Fibroblast of mammary gland (primary cell): ENCODE results near the gene PLTP.
A peak's percentile ranks its signal among the peaks of the same experiment; 100 is the strongest.

Source experiments
- DNase-seq: peaks from one replicate; pipeline ENCODE4 v3.0.0-alpha.2; 2010; ENCODE audit warnings: low read depth
- H3K4me3 ChIP-seq: 2 replicates; pipeline ENCODE4 v1.5.1; 2011; ENCODE audit warnings: low read depth, mild to moderate bottlenecking, low read length, moderate library complexity; ENCODE audit not compliant: control insufficient read depth
- CTCF ChIP-seq: conservative IDR thresholded peaks from 2 replicates; pipeline ENCODE4 v1.5.1; 2011; ENCODE audit warnings: low read depth, low read length, inconsistent platforms; ENCODE audit not compliant: control insufficient read depth, insufficient read depth

PLTP gene

DNA sequence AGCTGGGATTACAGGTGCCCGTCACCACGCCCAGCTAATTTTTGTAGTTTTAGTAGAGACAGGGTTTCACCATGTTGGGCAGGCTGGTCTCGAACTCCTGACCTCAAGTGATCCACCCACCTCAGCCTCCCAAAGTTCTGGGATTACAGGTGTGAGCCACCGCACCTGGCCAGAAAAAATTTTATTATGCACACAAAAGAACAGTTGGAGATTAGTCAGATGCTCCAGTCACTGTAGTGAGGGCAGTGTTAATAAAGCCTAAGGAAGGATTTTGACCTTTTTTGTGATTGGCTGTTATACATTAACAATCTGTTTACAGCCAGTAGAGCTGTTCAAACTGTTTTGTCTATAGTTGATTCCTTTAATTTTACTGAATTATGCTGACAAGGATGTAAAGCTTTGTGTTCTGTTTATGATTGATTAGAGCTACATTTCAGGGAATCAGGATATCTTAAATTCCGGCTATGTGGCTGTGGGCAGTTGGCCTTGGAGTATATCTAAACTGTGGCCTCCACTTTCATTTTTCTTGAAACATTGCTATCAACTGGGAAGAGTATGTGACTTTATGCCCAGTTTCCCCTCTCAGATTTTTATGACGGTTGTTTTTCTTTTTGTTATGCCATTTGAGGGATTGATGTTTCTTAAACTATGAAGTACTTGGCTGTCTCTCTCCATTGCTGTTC lies 44.7 kb downstream of the PLTP start:
- no peak overlapping the region for H3K4me3 ChIP-seq
- no peak for DNase-seq
- TF ChIP-seq CTCF, result no peak

DNA sequence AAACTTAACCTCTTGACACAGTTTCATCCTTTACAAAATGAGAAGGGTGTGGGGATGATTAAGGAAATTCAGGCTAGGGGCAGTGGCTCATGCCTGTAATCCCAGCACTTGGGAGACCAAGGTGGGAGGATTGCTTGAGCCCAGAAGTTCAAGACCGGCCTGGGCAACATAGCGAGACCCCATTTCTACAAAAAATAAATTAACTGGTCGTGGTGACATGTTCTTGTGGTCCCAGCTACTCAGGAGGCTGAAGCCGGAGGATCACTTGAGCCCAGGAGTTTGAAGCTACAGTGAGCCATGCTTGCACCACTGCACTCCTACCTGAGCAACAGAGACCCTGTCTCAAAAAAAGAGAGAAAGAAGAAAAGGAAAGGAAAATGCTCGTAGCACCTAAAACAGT lies 45.5 kb downstream of the PLTP start:
- no peak for TF ChIP-seq CTCF
- H3K4me3 ChIP-seq, result no peak overlapping the region
- DNase-seq, result no peak

DNA sequence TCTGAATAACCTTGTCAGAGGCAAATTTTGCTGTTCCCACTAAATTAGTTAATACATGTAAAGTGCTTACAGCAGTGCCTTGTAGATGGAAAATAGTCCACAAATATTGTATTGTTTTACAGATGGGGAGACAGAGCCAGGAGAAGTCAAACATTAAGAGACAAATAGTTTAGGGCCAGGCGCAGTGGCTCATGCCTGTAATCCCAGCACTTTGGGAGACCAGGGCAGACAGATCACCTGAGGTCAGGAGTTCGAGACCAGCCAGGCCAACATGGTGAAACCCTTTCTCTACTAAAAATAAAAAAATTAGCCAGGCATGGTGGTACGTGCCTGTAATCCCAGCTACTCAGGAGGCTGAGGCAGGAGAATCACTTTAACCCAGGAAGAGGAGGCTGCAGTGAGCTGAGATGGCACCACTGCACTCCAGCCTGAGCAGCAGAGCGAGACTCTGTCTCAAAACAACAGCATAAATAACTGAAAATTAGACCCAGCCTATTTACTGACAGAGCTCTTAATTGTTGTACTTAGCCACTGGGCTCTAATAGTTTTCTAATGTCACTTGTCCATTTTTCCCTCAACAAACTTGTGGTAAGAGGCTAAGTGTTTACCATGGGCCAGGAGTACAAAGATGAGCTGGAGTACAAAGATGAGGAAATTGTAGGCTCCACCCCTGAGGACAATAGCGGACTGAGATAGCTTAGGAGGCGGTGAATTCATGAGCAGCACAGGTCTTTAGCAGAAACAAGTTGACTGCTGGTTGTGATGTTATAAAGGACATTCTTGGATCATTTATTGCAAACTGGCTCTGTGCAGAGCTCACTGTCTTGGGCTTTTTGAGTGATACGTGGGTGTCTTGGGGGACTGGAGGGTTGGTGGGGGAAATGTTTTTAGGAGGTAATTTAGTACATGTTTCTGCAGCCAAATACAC lies 48.1 kb downstream of the PLTP start:
- H3K4me3 ChIP-seq, result no peak overlapping the region
- no peak for TF ChIP-seq CTCF
- no peak for DNase-seq

DNA sequence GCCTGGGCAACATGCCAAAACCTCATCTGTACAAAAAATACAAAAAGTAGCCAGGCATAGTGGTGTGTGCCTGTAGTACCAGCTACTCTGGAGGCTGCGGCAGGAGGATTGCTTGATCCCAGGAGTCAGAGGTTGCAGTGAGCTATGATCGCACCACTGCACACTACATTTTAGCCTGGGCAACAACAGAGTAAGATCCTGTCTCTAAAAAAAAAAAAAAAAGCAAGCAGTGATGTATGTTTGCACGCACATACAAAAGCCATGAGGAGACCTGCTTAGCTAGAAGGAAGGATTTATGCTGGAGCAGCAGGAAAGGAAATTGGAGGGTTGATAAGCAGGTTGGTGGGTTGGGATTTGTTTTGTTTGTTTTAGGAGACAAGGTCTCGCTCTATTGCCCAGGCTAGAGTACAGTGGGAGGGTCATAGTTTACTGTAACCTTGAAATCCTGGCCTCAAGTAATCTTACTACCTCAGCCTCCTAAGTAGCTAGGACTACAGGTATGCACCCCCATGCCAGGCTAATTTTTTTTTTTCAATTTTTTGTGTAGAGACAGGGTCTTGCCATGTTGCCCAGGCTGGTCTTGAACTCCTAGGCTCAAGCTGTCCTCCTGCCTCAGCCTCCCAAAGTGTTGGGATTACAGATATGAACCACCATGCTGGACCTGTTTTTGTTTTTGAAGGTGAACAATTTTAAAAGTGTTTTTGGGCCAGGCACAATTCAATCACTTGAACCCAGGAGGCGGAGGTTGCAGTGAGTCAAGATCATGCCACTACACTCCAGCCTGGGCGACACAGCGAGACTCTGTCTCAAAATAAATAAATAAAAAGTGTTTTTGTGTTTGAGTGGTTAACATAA lies 50.5 kb downstream of the PLTP start:
- DNase-seq, result no peak
- H3K4me3 ChIP-seq, result no peak overlapping the region
- no peak for TF ChIP-seq CTCF

DNA sequence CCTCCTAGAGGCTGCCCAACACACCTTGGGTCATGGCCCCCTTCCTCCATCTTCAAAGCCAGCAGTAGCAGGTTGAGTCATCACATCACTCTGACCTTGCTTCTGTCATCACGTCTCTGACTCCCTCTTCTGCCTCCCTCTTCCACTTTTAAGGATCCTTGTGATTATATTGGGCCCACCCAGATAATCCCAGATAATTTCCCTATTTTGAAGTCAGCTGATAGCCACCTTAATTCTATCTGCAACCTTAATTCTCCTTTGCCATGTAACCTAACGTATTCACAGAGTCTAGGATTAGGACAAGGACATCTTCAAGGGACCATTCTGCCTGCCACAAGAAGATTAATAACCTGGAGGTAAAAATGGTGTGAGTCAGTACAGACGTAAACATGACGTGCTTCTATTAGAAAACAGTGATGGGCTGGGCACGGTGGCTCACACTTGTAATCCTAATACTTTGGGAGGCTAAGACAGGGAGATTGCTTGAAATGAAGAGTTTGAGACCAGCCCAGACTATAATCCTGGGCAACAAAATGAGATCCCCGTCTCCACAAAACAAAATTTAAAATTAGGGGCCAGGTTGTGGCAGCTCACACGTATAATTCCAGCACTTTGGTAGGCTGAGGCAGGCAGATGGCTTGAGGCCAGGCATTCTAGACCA lies 51.3 kb downstream of the PLTP start:
- DNase-seq, result peak; percentile 28
- no peak for TF ChIP-seq CTCF
- no peak overlapping the region for H3K4me3 ChIP-seq

GRCh38 chr20:45859916-45860315 lies 52.0 kb downstream of the PLTP start:
- no peak for TF ChIP-seq CTCF
- no peak for DNase-seq

More at GRCh38 chr20:45859916-45860315, 52.0 kb downstream of the PLTP start:
- H3K4me3 ChIP-seq, result no peak overlapping the region
